GM12878 (cell line): ENCODE data around the gene PDE9A.

Experiments used
- CREM ChIP-seq: IDR thresholded peaks from 2 replicates; pipeline ENCODE4 v1.6.1; 2014; ENCODE audit warnings: antibody characterized with exemption, low read depth
- IRF4 ChIP-seq: IDR thresholded peaks from 2 replicates; pipeline ENCODE4 v1.6.1; 2011; ENCODE audit warnings: low read depth, low read length
- STAT1 ChIP-seq: fragments of 450-650 bp; conservative IDR thresholded peaks from 2 replicates; pipeline ENCODE4 v1.6.1; 2014; ENCODE audit warnings: antibody characterized with exemption, mild to moderate bottlenecking
- TF ChIP-seq, protein P1 (sequence below): IDR thresholded peaks from 2 replicates; pipeline ENCODE4 v1.6.1; 2012; ENCODE audit warnings: mild to moderate bottlenecking, low read depth, low read length

DNA sequence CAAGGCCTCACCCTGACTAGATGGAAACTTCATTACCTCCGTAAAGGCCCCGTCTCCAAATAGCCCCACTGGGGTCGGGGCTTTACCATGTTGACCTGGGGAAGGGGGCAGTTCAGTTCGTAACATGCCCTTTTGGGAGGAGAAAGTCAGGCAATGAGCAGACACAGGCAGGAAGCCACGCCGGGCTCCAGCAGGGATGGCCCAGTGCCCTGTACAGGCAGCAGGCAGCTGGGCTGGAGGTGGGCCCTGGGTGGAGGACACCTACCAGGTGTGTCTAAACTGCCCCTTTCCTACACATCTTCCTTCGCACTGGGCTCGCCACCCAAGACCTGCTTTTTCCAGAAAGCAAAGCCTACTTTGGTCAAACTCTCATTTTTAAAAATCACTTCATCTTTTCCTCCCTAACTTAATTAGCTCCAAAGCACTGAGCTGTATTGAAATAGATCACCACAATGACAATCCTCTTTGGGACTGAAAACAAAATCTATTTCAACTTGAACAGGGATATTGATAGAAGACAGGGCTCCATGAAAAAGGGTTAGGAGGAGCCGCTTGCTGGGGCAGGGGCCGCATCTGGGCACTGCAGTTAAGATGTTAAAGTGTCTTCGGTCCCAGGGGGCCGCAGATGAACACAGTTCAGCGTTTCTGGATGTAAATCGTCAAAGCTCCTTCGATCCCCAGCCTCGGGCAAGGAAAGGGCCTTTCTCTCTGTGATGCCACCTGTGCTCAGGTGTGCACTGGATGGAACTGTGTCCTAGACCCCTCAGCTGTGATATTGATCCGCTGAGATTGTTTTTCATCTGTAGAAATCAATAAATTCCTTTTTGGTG is 104.6 kb downstream of the PDE9A start:
- TF ChIP-seq, protein P1, sequence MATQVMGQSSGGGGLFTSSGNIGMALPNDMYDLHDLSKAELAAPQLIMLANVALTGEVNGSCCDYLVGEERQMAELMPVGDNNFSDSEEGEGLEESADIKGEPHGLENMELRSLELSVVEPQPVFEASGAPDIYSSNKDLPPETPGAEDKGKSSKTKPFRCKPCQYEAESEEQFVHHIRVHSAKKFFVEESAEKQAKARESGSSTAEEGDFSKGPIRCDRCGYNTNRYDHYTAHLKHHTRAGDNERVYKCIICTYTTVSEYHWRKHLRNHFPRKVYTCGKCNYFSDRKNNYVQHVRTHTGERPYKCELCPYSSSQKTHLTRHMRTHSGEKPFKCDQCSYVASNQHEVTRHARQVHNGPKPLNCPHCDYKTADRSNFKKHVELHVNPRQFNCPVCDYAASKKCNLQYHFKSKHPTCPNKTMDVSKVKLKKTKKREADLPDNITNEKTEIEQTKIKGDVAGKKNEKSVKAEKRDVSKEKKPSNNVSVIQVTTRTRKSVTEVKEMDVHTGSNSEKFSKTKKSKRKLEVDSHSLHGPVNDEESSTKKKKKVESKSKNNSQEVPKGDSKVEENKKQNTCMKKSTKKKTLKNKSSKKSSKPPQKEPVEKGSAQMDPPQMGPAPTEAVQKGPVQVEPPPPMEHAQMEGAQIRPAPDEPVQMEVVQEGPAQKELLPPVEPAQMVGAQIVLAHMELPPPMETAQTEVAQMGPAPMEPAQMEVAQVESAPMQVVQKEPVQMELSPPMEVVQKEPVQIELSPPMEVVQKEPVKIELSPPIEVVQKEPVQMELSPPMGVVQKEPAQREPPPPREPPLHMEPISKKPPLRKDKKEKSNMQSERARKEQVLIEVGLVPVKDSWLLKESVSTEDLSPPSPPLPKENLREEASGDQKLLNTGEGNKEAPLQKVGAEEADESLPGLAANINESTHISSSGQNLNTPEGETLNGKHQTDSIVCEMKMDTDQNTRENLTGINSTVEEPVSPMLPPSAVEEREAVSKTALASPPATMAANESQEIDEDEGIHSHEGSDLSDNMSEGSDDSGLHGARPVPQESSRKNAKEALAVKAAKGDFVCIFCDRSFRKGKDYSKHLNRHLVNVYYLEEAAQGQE: no peak
- no peak for TF ChIP-seq CREM
- TF ChIP-seq STAT1: no peak
- TF ChIP-seq IRF4: no peak
